Stomach (tissue), 4 donors: ENCODE data around the gene TRAM2.

Experiments used
- CTCF ChIP-seq, 7 experiments: fragments of 450-650 bp in 4 of 7; fragments of 200-600 bp in 3 of 7; sonication (generic) in 3 of 7; IDR thresholded peaks; one replicate each; pipeline ENCODE4 v1.5.1; 2016 to 2019; ENCODE audit warnings: antibody characterized with exemption in 7 of 7, control low read depth in 2 of 7, mild to moderate bottlenecking in 1 of 7
- EP300 ChIP-seq: sonication (generic); formaldehyde crosslinking; IDR thresholded peaks from one replicate; pipeline ENCODE4 v1.6.1; 2017; ENCODE audit warnings: antibody characterized with exemption
- POLR2A ChIP-seq, 4 donors: fragments of 450-650 bp; IDR thresholded peaks; one replicate each; pipeline ENCODE4 v1.6.1; 2016; ENCODE audit warnings: antibody characterized with exemption in 4 of 4, control low read depth in 2 of 4, mild to moderate bottlenecking in 1 of 4, moderate library complexity in 1 of 4

DNA sequence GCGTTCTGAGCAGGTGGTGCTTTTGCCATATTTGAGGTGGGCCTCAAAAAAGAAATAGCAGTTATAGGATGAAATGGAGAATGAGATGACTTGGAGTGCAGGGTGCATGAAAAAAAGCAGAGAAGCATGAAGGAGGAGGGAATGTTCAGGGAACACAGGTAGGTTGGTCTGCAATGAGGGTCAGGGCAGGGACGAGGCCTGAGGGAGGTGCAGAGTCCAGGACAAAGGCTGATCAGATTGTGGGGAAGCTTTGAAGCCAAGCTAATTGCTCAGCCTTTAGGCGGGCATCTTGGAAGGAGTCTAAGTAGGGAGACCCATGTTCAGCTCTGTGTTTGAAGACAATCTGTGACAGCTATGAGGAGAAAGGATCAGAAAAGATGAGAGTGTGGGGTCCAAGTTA, 12.0 kb downstream of the TRAM2 start:
- TF ChIP-seq CTCF (IDR thresholded peaks at IDR 0.05) (no peak), POLR2A (IDR thresholded peaks at IDR 0.05) (no peak), EP300 (no peak)
